HG02943 (cell line): Measurements from ENCODE around the gene DENND11.
"Not testable (repeated sequence)": the region's sequence is repeated elsewhere in the genome, so short reads cannot be mapped to it uniquely, and the experiment has no call there.

Experiments used
- ATAC-seq: cut with Tn5 transposase; IDR thresholded peaks from one replicate; pipeline ENCODE4 v1.9.1; 2021; ENCODE audit warnings: mild to moderate bottlenecking, low read depth, moderate library complexity; ENCODE audit not compliant: unreplicated experiment

Gene DENND11

GRCh38 chr7:141709318-141709717 lies 7.4 kb upstream of the DENND11 start:
- no peak for ATAC-seq

- no peak for ATAC-seq
These were observed 6.4 kb upstream of the DENND11 start, which contains the start of gene WEE2 for GRCh38 chr7:141708351-141708750. Gene WEE2, plus strand, starts transcription at chr7:141708353. Its CDS starts 406 bp downstream, at chr7:141708759.

- no peak for ATAC-seq
These were observed 4.5 kb upstream of the DENND11 start for GRCh38 chr7:141706239-141707064.

- ATAC-seq = no peak
These were observed 2.8 kb upstream of the DENND11 start for GRCh38 chr7:141704741-141705140.

DNA sequence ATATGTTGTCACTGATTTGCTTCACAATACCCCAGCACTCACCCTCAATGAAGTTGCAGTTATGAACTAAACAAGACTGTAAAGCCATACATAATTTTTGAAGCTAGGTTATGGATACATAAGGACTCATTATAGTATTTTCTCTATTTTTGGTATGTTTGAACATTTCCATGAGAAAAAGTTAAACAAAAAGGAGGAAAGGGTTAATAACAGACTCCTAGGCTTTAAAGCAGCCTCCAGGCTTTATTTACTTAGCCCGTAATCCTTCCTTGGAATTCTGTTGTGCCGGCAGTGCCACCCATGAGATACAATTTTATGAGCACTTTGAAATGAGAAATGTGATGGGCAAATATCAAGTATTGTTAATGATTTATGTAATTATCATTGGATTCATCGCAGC lies 2.1 kb upstream of the DENND11 start:
- ATAC-seq = no peak

DNA sequence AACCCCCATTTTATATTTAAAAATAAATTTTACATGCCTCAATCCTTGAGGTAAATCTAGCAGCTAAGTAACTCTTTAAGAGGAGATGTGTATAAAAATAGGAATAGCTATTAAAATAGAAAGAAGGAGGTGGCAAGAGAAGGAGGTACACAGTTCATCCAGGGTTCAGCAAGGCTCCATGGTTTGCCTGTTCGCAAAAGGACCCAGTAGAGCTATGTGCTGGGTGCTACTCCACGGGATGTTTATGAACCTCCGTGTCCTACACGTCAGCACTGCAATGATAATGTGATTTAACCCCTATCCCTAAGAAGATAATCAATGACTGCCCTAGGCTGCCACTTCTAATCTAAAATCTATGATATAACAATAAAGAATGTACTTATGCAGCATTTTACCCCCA lies 926 bp upstream of the DENND11 start:
- no peak for ATAC-seq

DNA sequence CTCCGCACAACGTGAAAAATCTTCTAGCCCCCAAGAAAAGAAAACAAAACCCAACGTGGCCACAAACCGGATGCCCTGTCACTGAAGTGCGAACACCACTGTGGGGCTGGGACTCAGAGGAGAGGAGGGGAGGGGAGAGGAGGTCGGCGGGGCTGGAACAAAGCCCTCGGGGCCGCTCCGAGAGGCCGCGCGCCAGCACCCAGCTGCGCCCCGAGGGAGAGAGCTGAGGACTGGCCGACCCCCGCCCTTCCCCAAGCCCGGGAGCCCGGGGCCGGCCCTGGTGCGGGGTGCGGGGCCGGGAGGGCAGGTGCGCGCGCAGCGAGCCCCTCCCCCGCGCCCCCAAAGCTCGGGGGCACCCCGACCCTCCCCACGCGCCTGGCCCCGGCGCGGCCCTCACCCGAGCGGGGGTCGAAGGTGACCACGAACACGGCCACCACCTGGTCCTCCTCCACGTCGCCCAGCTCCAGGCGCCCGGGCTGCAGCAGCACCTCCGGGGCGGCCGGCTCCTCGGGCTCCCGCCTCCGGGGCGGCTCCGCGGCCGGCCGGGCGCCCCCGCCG lies 398 bp downstream of the DENND11 start:
- peak; percentile 83 for ATAC-seq

- ATAC-seq = no peak
These were observed 1.1 kb downstream of the DENND11 start for GRCh38 chr7:141700848-141701371.

- ATAC-seq = no peak
These were observed 1.6 kb downstream of the DENND11 start for GRCh38 chr7:141700296-141700847.

- no peak for ATAC-seq
These were observed 2.1 kb downstream of the DENND11 start for GRCh38 chr7:141699860-141700259.

GRCh38 chr7:141698247-141699015 lies 3.5 kb downstream of the DENND11 start:
- no peak for ATAC-seq

DNA sequence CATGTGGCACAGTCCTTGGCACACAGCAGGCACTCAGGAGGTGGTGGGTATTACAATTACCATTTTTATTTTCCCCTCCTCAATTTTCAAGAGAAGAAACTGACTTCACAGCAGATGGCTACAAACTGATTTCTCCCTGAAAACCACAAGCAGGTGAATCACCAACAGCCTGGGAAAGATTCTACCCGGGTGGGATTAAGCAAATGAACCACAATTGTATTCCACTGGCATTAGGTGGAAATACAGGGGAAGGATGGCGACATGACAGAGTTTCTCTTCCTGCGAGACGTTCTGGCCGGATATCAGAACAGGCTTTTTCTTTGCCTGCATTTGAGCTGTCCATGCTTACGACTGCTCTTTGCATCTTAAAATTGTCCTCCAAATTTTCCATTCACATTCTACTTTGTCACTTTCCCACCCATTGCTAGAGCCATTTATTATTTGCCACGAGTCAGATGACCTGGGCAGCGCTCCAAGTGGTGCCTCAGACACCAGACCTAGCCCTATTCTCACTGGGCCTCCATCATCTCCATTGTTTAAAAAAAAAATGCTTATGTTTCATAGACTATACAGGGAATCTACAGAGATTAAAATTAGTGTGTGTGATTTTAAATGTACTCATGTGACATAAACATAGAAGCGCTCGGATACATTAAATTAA lies 4.6 kb downstream of the DENND11 start:
- no peak for ATAC-seq

DNA sequence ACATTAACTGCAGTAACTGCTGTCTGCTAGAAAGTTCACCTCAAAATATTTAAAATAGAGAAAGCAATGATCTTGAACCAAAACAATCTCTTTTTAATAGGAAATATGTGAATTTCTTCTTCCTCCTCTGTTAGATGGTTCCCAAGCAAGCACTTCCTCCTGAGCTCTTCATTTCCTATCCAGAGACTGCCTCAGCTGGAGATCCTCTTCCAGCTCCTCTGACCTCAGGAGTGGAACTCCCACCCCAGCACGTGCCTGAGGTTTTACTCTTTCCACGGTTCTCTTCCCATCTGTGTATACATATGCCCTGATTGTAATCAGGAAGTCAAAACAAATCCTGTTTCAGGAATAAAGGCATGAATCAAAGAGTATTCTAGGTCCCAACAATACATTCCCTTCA lies 5.6 kb downstream of the DENND11 start:
- ATAC-seq = no peak

DNA sequence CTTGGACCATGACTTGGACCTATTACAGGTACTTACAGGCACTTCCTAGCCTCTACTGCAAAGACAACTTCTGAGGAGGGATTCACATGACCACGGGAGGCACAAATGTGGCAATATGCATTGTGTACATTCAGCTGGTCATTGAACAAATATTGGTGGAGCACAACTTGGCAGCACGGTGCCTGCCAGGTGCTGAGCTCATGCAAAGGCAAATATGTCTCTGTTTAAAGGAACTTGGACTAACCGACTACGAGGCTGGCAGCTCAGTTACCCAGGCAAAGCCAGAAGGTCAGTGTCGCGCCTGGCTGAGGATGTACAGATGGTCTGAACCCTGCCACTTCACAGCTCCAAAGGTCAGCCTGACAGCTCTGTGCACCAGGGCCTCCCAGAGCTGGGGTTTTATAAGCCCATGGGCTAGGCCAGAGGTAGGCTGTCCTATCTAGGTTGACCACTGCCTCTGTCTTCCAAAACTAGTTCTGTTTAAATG lies 6.1 kb downstream of the DENND11 start:
- no peak for ATAC-seq

DNA sequence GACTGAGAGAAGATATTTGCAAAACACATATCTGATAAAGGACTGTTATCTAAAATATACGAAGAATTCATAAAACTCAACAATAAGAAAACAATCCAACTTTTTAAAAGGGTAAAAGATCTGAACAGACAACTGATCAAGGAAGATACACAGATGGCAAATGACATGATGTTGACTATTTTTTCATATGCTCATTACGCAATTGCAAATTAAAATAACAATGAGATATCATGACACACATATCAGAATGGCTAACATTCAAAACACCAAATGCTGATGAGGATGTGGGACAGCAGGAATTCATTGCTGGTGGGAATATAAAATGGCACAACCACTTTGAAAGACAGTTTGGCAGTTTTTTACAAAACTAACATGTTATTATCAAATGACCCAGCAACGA lies 8.9 kb downstream of the DENND11 start:
- no peak for ATAC-seq

DNA sequence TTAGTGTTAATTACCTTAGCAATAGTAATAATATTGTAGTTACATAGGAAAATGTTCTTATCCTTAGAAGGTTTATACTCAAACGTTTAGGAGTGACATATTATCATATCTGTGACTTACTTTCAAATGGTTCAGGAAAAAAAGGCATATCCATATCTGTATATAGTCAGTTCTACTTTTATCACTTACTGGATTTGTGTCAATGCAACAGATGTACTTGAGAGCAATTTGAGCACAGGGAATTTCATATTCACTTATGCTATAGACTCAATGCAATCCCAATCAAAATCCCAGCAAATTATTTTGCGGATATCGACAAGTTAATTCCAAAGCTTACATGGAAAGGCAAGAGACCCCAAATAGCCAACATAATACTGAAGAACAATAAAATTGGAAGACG lies 10.0 kb downstream of the DENND11 start:
- no peak for ATAC-seq

GRCh38 chr7:141691540-141691939 lies 10.4 kb downstream of the DENND11 start:
- no peak for ATAC-seq

- ATAC-seq = not testable (repeated sequence)
These were observed 12.7 kb downstream of the DENND11 start for GRCh38 chr7:141689072-141689825.

DNA sequence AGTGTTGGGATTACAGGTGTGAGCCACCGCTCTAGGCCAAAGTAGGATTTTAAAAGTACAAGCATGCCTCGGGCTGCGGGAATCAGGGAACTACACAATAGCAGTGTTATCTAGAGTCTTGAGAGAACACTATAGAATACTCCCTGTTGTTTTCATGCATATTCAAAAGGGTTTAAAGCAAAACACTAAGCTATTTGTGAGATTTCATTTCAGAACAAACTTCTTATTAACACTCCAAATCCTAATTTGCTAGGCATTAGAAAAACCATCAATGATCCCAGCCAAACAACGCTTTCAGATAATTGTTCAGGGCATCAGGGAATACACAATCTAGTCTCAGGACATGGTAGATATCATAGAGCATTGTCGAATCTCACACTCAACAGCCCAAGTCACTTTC lies 13.9 kb downstream of the DENND11 start:
- ATAC-seq = no peak
